BLaER1 (cell line): ENCODE results near the gene RIMS1.

Source experiments
- H3K27ac ChIP-seq: shearing (Covaris generic); formaldehyde crosslinking; 2 replicates; pipeline ENCODE4 v1.8.1; 2022
- H3K27me3 ChIP-seq: shearing (Covaris generic); formaldehyde crosslinking; 2 replicates; pipeline ENCODE4 v1.8.1; 2022
- H3K36me3 ChIP-seq: shearing (Covaris generic); formaldehyde crosslinking; 2 replicates; pipeline ENCODE4 v1.8.1; 2022
- H3K4me1 ChIP-seq: shearing (Covaris generic); formaldehyde crosslinking; 2 replicates; pipeline ENCODE4 v1.8.1; 2022
- H3K4me2 ChIP-seq: shearing (Covaris generic); formaldehyde crosslinking; 2 replicates; pipeline ENCODE4 v1.8.1; 2022
- H3K4me3 ChIP-seq: shearing (Covaris generic); formaldehyde crosslinking; 2 replicates; pipeline ENCODE4 v1.8.1; 2022
- H3K9ac ChIP-seq: shearing (Covaris generic); formaldehyde crosslinking; 2 replicates; pipeline ENCODE4 v1.8.1; 2022
- H3K9me3 ChIP-seq: shearing (Covaris generic); formaldehyde crosslinking; 2 replicates; pipeline ENCODE4 v1.8.1; 2022
- H4K20me1 ChIP-seq: shearing (Covaris generic); formaldehyde crosslinking; 2 replicates; pipeline ENCODE4 v1.8.1; 2022
- Cebpa-rat ChIP-seq: shearing (Covaris generic); IDR thresholded peaks from 2 replicates; pipeline ENCODE4 v1.8.1; 2022

The RIMS1 gene

DNA sequence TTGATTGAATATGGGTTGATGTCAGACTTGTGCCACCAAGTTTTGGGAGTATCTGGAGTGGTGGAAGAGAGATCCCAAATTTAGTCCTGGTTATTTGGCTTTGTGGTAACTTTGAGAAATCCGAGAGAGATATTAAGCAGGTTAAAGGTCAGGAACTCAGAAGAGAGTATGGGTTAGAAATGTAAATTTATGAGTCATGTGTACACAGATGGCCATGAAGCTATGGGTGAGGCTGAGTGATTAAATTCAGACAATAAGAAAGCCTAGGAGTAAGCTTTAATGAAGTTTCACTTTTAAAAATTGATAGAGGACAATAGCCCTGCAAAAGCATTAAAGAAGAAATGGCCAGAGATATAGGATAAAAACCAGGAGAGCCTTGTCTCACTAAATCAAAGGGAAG, 14.3 kb downstream of the RIMS1 start:
- no peaks in the 10 kb centered on the region for H3K27me3 ChIP-seq
- no peak overlapping the region for H3K9ac ChIP-seq
- H3K4me2 ChIP-seq: no peak overlapping the region
- H3K36me3 ChIP-seq: no peaks in the 10 kb centered on the region
- H4K20me1 ChIP-seq: no peaks in the 10 kb centered on the region
- no peak overlapping the region for H3K27ac ChIP-seq
- H3K4me3 ChIP-seq: no peak overlapping the region
- TF ChIP-seq Cebpa-rat: no peak
- no peaks in the 10 kb centered on the region for H3K4me1 ChIP-seq
- no peaks in the 10 kb centered on the region for H3K9me3 ChIP-seq

DNA sequence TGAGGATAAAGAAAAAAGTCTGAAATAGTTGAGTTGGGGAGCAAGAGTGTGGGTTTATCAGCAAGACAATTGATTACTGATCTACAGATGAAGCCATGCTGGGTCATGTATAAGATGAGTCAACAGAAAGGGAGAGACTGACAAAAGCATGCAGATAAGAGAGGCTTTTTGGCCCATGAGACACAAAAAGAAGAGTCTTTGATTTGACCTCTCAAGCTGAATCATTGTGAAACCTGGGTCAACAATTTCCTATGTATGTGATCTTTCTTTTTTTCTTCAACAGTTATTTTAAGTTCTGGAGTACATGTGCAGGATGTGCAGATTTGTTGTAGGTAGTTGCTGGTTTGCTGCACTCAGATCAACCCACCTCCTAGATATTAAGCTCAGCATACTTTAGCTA, 15.9 kb downstream of the RIMS1 start:
- no peak overlapping the region for H3K9ac ChIP-seq
- no peak overlapping the region for H3K27ac ChIP-seq
- no peaks in the 10 kb centered on the region for H3K4me1 ChIP-seq
- H3K36me3 ChIP-seq: no peaks in the 10 kb centered on the region
- no peak overlapping the region for H3K4me2 ChIP-seq
- H4K20me1 ChIP-seq: no peaks in the 10 kb centered on the region
- no peaks in the 10 kb centered on the region for H3K27me3 ChIP-seq
- H3K4me3 ChIP-seq: no peak overlapping the region
- no peaks in the 10 kb centered on the region for H3K9me3 ChIP-seq
- no peak for TF ChIP-seq Cebpa-rat

DNA sequence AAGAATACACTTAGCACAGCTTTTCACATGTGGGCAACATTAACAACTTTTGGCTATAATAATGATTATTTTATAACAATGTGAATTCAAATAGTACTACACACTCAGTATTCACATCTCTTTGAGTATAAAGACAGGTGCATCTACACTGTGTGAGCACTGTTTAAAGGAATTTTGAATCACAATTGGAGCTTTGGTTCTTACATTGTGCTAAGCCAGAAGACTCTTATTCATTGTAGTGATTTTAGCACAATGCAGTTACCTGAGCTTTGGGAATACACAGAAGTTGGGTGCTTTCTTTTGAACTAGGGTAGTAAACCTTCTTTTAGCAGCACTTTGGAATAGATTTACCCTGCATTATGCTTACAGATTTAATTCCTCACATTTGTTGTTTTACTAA, 20.5 kb downstream of the RIMS1 start:
- H3K27me3 ChIP-seq: no peaks in the 10 kb centered on the region
- H3K36me3 ChIP-seq: no peaks in the 10 kb centered on the region
- no peak overlapping the region for H3K27ac ChIP-seq
- H3K4me1 ChIP-seq: no peaks in the 10 kb centered on the region
- H3K9me3 ChIP-seq: no peaks in the 10 kb centered on the region
- no peak overlapping the region for H3K4me2 ChIP-seq
- TF ChIP-seq Cebpa-rat: no peak
- no peak overlapping the region for H3K9ac ChIP-seq
- no peak overlapping the region for H3K4me3 ChIP-seq
- no peaks in the 10 kb centered on the region for H4K20me1 ChIP-seq

DNA sequence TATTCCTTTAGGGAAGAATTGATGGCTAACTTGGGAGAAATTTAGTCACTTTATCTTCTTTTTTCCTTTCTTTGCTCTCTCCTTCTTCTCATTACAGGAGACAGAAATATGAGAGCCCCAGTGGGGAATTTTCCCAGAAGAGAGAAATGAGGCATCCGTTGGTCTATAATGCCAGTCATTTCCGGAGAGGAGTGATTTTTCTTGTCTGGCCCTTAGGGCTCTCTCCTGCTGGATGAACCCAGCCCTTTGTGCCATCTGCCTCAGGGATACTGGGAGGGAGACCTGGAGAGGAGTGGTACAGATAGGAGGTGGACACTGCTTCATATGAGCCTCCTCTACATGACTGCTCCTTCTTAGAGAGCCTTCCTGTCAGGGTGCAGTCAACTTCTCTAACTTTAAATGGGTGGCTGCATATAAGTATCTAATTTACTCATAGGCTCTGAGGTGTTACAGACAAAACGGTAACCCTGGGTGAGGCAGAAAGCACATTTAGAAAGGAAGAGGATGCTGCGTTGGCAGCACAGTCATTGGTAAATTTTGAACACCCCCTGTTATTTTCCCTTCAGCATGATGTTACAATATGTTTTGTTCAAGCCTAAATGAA, 21.9 kb downstream of the RIMS1 start:
- Histone ChIP-seq H3K27ac (no peak overlapping the region), H3K9me3 (no peaks in the 10 kb centered on the region), H3K27me3 (no peaks in the 10 kb centered on the region), H3K9ac (no peak overlapping the region), H3K36me3 (no peaks in the 10 kb centered on the region), H4K20me1 (no peaks in the 10 kb centered on the region), H3K4me3 (no peak overlapping the region), H3K4me2 (no peak overlapping the region), H3K4me1 (no peaks in the 10 kb centered on the region)
- TF ChIP-seq Cebpa-rat: no peak

DNA sequence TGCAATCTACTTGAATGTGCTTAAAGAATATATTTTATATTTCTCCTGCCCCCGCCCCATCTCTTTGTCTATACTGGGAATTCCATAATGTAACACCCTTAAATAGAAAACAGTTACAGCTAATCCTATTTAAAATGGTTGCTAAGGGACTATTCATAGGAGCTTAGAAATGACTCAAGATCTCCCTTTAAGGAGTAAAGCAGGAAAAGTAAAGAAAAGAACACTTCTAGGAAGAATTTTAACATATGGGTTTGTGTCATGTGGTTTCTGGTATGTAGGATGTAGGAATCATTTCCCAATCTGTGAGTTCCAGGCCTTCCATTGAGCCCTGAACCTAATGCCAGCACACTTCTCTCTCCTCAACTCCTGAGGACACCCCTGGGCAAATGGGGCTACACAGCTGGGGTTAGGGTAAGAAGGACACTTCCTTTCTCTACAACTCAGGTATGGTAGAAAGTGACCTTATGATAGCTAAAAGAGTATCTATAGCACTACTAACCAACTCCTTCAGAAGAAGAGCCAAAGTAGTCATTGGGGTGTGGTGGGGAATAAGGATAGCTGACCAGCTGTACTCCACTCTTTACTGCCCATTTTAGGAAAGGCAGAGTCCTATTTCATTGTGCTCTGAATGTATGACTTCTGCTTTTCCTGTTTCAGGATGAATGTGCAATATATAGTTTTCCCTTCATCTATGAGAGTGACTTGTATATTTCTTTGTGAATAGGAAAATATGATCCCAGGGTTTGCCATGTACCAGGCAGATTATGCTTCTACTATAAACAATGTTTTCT, 27.3 kb downstream of the RIMS1 start:
- Histone ChIP-seq H3K36me3 (no peaks in the 10 kb centered on the region), H3K9ac (no peak overlapping the region), H3K9me3 (no peaks in the 10 kb centered on the region), H3K27ac (no peak overlapping the region), H3K4me2 (no peak overlapping the region), H3K27me3 (no peaks in the 10 kb centered on the region), H3K4me3 (no peak overlapping the region), H4K20me1 (no peaks in the 10 kb centered on the region), H3K4me1 (no peaks in the 10 kb centered on the region)
- TF ChIP-seq Cebpa-rat: no peak

DNA sequence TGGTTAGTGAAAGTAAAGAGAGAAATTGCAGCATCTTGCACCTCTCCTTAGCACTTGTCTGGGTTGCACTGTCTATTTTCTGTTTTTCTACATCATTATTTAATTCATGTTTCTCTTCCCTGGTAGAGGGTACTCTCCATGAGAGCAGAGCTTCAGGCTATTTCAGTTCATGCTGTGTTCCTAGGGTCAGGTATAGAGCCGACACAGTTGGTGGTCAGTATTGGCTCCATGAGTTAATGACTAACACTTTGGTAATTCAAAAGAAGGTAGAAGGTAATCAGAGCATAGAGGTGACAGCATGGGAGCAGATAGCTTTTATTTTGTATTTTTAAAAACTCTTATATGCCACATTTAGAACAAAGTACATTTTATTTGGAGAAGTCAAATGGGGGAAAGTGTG, 42.7 kb downstream of the RIMS1 start:
- Histone ChIP-seq H3K4me3 (no peak overlapping the region), H3K27me3 (no peaks in the 10 kb centered on the region), H3K4me2 (no peak overlapping the region), H3K9me3 (no peaks in the 10 kb centered on the region), H3K9ac (no peak overlapping the region), H3K27ac (no peak overlapping the region), H4K20me1 (no peaks in the 10 kb centered on the region), H3K4me1 (no peaks in the 10 kb centered on the region), H3K36me3 (no peaks in the 10 kb centered on the region)
- TF ChIP-seq Cebpa-rat: no peak

DNA sequence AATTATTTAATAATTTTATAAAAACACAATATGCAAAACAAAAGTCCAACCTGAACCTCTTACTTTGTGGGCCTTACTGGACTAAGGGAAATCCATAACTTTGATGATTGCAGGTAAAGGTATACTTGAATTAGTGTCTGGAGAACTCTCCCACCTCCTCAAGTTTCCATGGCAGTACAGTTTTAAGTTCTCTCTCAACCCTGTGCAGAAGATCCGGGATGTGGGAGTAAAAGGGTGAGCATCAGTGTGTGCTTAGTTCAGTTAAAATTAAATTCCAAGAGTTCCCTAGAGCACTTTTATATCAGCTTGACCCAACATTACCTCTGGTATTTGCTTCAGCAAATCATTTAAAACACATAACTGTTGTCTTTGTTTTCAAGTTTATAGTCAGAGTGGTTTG, 47.5 kb downstream of the RIMS1 start:
- 0 out of 2 replicates have a peak, but pooled peaks cover 5% of the 10 kb centered on the region for H3K9me3 ChIP-seq
- H3K4me3 ChIP-seq: no peak overlapping the region
- TF ChIP-seq Cebpa-rat: no peak
- H3K9ac ChIP-seq: no peak overlapping the region
- no peaks in the 10 kb centered on the region for H3K36me3 ChIP-seq
- H3K27me3 ChIP-seq: no peaks in the 10 kb centered on the region
- no peak overlapping the region for H3K27ac ChIP-seq
- no peaks in the 10 kb centered on the region for H4K20me1 ChIP-seq
- no peak overlapping the region for H3K4me2 ChIP-seq
- H3K4me1 ChIP-seq: no peaks in the 10 kb centered on the region

DNA sequence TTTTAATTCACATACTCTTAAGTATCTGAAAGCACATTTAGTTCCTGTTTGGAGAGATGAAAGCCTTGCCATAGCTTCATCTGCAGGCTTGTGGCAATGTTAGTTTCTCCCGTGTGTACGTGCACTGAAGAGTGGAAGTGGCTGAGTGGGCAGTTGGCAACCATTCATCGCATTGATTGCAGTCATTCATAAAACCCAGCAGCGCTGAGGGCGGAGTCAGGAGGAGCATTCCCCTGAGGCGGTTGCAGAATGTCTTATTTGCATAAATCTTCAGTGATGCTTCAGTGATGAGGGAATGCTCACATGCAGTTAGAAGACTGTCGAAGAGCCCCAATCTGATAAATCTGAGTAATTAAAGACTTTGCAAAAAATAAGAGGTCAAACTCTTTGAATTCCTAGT, 79.1 kb downstream of the RIMS1 start:
- Histone ChIP-seq H3K36me3 (no peaks in the 10 kb centered on the region), H3K9me3 (no peaks in the 10 kb centered on the region), H3K27me3 (no peaks in the 10 kb centered on the region), H4K20me1 (no peaks in the 10 kb centered on the region), H3K4me2 (no peak overlapping the region), H3K4me3 (no peak overlapping the region), H3K27ac (no peak overlapping the region), H3K4me1 (peaks cover 4% of the 10 kb centered on the region), H3K9ac (no peak overlapping the region)
- no peak for TF ChIP-seq Cebpa-rat

DNA sequence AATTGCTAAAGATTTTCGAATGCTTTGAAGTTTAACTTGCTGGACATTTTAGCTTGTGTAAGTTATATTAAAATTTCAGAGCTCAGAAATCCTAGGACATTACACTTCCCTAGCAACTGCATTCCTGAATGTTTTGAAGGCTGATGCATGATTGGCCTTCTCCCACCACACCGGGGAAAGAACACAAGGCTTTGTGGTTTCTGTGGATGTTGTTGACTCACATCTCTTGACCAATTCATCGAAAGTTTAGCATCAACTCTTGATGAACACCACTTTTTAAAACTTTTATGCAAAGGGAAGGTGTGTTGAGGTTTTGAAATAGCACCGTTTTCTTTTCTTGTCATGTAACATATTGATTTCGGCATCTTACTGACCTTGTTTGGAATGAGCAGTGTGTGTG, 81.1 kb downstream of the RIMS1 start:
- no peak overlapping the region for H3K4me2 ChIP-seq
- no peaks in the 10 kb centered on the region for H3K27me3 ChIP-seq
- H3K4me3 ChIP-seq: no peak overlapping the region
- H3K9me3 ChIP-seq: no peaks in the 10 kb centered on the region
- no peak for TF ChIP-seq Cebpa-rat
- peaks cover 4% of the 10 kb centered on the region for H3K4me1 ChIP-seq
- H3K27ac ChIP-seq: no peak overlapping the region
- H4K20me1 ChIP-seq: no peaks in the 10 kb centered on the region
- H3K36me3 ChIP-seq: no peaks in the 10 kb centered on the region
- no peak overlapping the region for H3K9ac ChIP-seq

DNA sequence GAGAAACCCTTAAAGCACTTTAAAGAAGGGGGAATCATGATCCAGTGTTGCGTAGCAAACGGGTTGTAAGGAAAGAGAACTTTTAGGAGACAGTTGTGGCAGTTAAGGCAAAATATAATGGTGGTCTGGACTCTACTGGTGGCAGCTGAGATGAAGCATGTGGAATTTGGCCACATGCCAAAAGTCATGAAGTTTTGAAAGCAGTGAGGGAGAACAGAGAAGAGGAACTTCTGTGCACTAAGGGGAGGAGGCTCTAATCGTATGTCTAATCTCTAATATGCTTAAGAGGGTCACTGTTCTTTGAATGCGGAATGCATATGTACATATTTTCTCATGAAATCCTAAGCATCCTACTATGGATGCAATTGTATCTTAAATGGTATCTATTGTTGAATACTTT, 91.5 kb downstream of the RIMS1 start:
- no peak overlapping the region for H3K4me2 ChIP-seq
- no peaks in the 10 kb centered on the region for H4K20me1 ChIP-seq
- no peak for TF ChIP-seq Cebpa-rat
- H3K4me1 ChIP-seq: no peaks in the 10 kb centered on the region
- no peak overlapping the region for H3K4me3 ChIP-seq
- no peak overlapping the region for H3K9ac ChIP-seq
- H3K27me3 ChIP-seq: no peaks in the 10 kb centered on the region
- no peak overlapping the region for H3K27ac ChIP-seq
- H3K9me3 ChIP-seq: no peaks in the 10 kb centered on the region
- H3K36me3 ChIP-seq: no peaks in the 10 kb centered on the region

DNA sequence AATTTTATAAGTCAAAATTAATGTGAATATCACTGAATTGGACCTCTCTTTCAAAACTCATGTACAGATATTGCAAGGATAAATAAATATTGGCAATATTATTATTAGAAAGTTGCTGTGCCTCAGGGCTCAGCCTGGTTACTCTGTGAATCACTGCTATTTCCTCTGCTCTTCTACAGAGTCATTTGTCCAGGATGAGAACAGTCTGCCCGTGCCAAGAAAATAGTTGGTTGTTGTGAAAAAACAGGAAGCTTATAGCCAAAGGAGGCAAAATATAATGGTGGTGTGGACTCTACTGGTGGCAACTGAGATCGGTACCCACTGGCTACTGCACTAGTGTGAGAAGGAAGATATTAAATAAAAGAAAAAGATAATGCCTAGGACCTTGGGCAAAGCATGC, 93.6 kb downstream of the RIMS1 start:
- no peaks in the 10 kb centered on the region for H3K36me3 ChIP-seq
- H3K4me3 ChIP-seq: no peak overlapping the region
- no peaks in the 10 kb centered on the region for H4K20me1 ChIP-seq
- H3K4me1 ChIP-seq: no peaks in the 10 kb centered on the region
- H3K27ac ChIP-seq: no peak overlapping the region
- no peak for TF ChIP-seq Cebpa-rat
- no peak overlapping the region for H3K9ac ChIP-seq
- no peaks in the 10 kb centered on the region for H3K9me3 ChIP-seq
- no peak overlapping the region for H3K4me2 ChIP-seq
- H3K27me3 ChIP-seq: no peaks in the 10 kb centered on the region
